Cardiac muscle cell (in vitro differentiated cells and primary cell): ENCODE data around the gene VSIG2. TPM values are rescaled to one million over a fixed set of nuclear protein-coding genes. Genes with fewer than 3 reads are reported as not detected.

Source experiments
- DNase-seq, 2 donors: peaks; one replicate each; pipeline versions ENCODE4 v3.0.0 to v3.0.0-alpha.2; 2010 to 2017; ENCODE audit warnings: low read depth in 1 of 2, low spot score in 1 of 2
- H3K27ac ChIP-seq: fragments of 200-600 bp; sonication (generic); 2 replicates; pipeline ENCODE4 v1.5.1; 2016
- H3K27me3 ChIP-seq: fragments of 200-600 bp; sonication (generic); 2 replicates; pipeline ENCODE4 v1.6.0; 2016; ENCODE audit warnings: control low read depth
- H3K36me3 ChIP-seq: fragments of 200-600 bp; sonication (generic); 2 replicates; pipeline ENCODE4 v1.5.1; 2016; ENCODE audit warnings: control low read depth
- H3K4me1 ChIP-seq: fragments of 200-600 bp; sonication (generic); 2 replicates; pipeline ENCODE4 v1.8.1; 2017; ENCODE audit warnings: low read depth, mild to moderate bottlenecking, mixed run types
- H3K4me3 ChIP-seq: fragments of 200-600 bp; sonication (generic); 2 replicates; pipeline ENCODE4 v1.5.1; 2016; ENCODE audit warnings: mild to moderate bottlenecking
- H3K9me3 ChIP-seq: fragments of 200-600 bp; sonication (generic); 2 replicates; pipeline ENCODE4 v1.5.1; 2017; ENCODE audit warnings: low read depth, mild to moderate bottlenecking, control low read depth
- polyA plus RNA-seq: library from polyadenylated mRNA; unstranded; fragments of >200 nt; fragmentation: Nextera tagmentation; extraction: Ambion mirVana; gene quantifications from 2 replicates; pipeline ENCODE4 v1.2.1, GENCODE V29; 2016
- total RNA-seq: library from RNA; depleted of rRNA; stranded (reverse); fragments of >200 nt; gene quantifications from 2 replicates; pipeline ENCODE4 v1.2.3, GENCODE V29; 2016
- TF ChIP-seq, protein P1 (sequence below): IDR thresholded peaks from 2 replicates; pipeline ENCODE4 v1.5.1; 2012; ENCODE audit warnings: low read depth, mild to moderate bottlenecking, low read length

VSIG2 gene
- total and polyA plus RNA-seq, 2 experiments from 2014 or later = not detected

- H3K36me3 ChIP-seq = no peaks in the 10 kb centered on the region
- no peak overlapping the region for H3K4me3 ChIP-seq
- no peaks in the 10 kb centered on the region for H3K9me3 ChIP-seq
- H3K27ac ChIP-seq = no peak overlapping the region
- no peak for DNase-seq
- peaks cover 18% of the 10 kb centered on the region for H3K27me3 ChIP-seq
- TF ChIP-seq, protein P1, sequence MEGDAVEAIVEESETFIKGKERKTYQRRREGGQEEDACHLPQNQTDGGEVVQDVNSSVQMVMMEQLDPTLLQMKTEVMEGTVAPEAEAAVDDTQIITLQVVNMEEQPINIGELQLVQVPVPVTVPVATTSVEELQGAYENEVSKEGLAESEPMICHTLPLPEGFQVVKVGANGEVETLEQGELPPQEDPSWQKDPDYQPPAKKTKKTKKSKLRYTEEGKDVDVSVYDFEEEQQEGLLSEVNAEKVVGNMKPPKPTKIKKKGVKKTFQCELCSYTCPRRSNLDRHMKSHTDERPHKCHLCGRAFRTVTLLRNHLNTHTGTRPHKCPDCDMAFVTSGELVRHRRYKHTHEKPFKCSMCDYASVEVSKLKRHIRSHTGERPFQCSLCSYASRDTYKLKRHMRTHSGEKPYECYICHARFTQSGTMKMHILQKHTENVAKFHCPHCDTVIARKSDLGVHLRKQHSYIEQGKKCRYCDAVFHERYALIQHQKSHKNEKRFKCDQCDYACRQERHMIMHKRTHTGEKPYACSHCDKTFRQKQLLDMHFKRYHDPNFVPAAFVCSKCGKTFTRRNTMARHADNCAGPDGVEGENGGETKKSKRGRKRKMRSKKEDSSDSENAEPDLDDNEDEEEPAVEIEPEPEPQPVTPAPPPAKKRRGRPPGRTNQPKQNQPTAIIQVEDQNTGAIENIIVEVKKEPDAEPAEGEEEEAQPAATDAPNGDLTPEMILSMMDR = no peak
- peaks cover 15% of the 10 kb centered on the region for H3K4me1 ChIP-seq
These were observed 23.9 kb downstream of the VSIG2 start for GRCh38 chr11:124728134-124728533.

- TF ChIP-seq, protein P1 = no peak
- Histone ChIP-seq H3K4me1 (peaks cover 15% of the 10 kb centered on the region), H3K36me3 (no peaks in the 10 kb centered on the region), H3K27ac (no peak overlapping the region), H3K9me3 (no peaks in the 10 kb centered on the region), H3K27me3 (peaks cover 21% of the 10 kb centered on the region), H3K4me3 (no peak overlapping the region)
- DNase-seq = no peak
These were observed 24.6 kb downstream of the VSIG2 start for GRCh38 chr11:124727474-124727873.

- no peak overlapping the region for H3K27ac ChIP-seq
- no peaks in the 10 kb centered on the region for H3K36me3 ChIP-seq
- DNase-seq = peak in 1 of 2 donors; percentile 76
- peaks cover 39% of the 10 kb centered on the region for H3K27me3 ChIP-seq
- H3K4me3 ChIP-seq = no peak overlapping the region
- H3K9me3 ChIP-seq = no peaks in the 10 kb centered on the region
- TF ChIP-seq, protein P1 = no peak
- peaks cover 15% of the 10 kb centered on the region for H3K4me1 ChIP-seq
These were observed 26.3 kb downstream of the VSIG2 start for GRCh38 chr11:124725719-124726105.

DNA sequence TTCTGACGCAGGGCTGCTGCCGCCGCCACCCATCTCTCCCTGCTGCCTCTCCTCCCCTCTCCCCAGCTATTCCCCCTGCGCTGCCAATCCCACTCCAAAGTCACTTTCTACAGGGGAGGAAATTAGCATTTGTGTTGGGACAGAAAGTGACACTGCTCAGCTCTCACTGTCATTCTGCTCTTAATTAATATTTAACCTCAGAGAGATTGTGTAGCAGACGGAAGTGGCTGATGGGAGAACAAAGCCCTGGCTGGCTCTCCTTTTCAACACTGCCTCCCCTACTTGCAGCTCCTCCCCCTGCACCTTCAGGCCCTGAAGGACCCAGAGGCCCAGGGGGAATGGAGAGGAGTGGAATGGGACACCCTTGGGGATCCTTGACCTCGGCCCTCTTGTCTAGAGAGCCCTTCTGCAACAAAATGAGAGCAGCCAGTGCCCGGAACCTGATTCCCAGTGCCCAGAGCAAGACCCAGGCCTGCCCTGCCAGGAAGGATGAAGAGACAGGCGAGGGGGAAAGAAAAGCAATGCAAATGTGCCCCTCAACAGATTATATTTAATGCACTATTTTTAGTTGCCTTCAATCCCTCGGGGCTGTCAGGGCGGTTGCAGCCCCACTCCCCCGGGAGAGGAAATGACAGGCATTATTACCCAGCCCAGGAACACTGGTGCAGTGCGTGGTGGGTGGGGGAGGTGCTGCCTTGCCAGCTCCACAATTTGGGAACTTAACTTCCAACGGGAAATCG lies 26.9 kb downstream of the VSIG2 start:
- Histone ChIP-seq H3K4me1 (peaks cover 15% of the 10 kb centered on the region), H3K9me3 (no peaks in the 10 kb centered on the region), H3K4me3 (no peak overlapping the region), H3K27me3 (peaks cover 44% of the 10 kb centered on the region), H3K27ac (no peak overlapping the region), H3K36me3 (no peaks in the 10 kb centered on the region)
- peak in 1 of 2 donors; percentile 46 for DNase-seq
- TF ChIP-seq, protein P1 = no peak

GRCh38 chr11:124722176-124722575 lies 29.9 kb downstream of the VSIG2 start:
- DNase-seq = no peak
- TF ChIP-seq, protein P1 = no peak
- H3K9me3 ChIP-seq = no peaks in the 10 kb centered on the region
- H3K36me3 ChIP-seq = no peaks in the 10 kb centered on the region
- H3K4me3 ChIP-seq = no peak overlapping the region
- H3K4me1 ChIP-seq = peaks cover 28% of the 10 kb centered on the region
- H3K27ac ChIP-seq = no peak overlapping the region
- peaks cover 70% of the 10 kb centered on the region for H3K27me3 ChIP-seq
